ENCODE measurements around the gene MAB21L4. TPM values are rescaled to one million over a fixed set of nuclear protein-coding genes. Genes with fewer than 3 reads are reported as not detected.

MAB21L4 gene
- total RNA-seq = not detected

- H3K9me3 Mint-ChIP-seq = no peaks in the 10 kb centered on the region
- H3K36me3 Mint-ChIP-seq (ENCODE audit: low read depth) = no peaks in the 10 kb centered on the region
- CTCF ChIA-PET = no interaction called here
- H3K4me3 Mint-ChIP-seq = no peak within 1 kb of the TSS
- no peaks in the 10 kb centered on the region for H3K27me3 Mint-ChIP-seq
- no peak for DNase-seq
- POLR2A ChIA-PET = no interaction called here
- H3K27ac Mint-ChIP-seq = no peak within 1 kb of the TSS
- no peaks in the 10 kb centered on the region for H3K4me1 Mint-ChIP-seq
Measured at GRCh38 chr2:240895656-240896388, at the start of gene MAB21L4. Gene MAB21L4 (minus strand): TSS chr2:240896156. CDS start chr2:240895997, 159 bp downstream.

DNA sequence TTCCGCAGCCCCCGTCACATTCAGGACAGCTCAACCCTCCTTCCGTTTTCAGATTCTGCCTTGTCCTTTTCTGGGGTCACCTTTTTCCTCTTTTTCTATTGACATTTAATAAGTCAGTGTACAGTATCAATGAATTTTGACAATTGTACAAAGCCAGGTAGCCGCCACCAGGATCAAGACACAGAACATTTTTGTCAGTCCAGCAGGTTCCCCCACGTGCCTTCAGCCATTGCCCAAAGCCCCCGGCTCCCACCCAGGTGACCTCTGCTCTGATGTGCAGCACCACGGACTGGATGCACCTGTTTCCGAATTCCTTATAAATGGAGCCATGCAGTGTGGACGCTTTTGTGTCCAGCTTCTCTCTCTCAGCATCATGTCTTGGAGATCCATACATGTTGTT is 40.1 kb upstream of the MAB21L4 start:
- H3K36me3 Mint-ChIP-seq (ENCODE audit: low read depth) = no peaks in the 10 kb centered on the region
- ChIA-PET CTCF (interaction anchor here (1.1 to 1.2 kb wide), 2 partner anchors 22 to 463 kb away, joined by 3 to 4 read pairs; no protein-coding TSS in a partner anchor), POLR2A (no interaction called here)
- H3K27me3 Mint-ChIP-seq = peaks cover 25% of the 10 kb centered on the region
- DNase-seq = no peak
- no peaks in the 10 kb centered on the region for H3K4me1 Mint-ChIP-seq
- H3K4me3 Mint-ChIP-seq = no peak overlapping the region
- H3K9me3 Mint-ChIP-seq = no peaks in the 10 kb centered on the region
- H3K27ac Mint-ChIP-seq = no peak overlapping the region

DNA sequence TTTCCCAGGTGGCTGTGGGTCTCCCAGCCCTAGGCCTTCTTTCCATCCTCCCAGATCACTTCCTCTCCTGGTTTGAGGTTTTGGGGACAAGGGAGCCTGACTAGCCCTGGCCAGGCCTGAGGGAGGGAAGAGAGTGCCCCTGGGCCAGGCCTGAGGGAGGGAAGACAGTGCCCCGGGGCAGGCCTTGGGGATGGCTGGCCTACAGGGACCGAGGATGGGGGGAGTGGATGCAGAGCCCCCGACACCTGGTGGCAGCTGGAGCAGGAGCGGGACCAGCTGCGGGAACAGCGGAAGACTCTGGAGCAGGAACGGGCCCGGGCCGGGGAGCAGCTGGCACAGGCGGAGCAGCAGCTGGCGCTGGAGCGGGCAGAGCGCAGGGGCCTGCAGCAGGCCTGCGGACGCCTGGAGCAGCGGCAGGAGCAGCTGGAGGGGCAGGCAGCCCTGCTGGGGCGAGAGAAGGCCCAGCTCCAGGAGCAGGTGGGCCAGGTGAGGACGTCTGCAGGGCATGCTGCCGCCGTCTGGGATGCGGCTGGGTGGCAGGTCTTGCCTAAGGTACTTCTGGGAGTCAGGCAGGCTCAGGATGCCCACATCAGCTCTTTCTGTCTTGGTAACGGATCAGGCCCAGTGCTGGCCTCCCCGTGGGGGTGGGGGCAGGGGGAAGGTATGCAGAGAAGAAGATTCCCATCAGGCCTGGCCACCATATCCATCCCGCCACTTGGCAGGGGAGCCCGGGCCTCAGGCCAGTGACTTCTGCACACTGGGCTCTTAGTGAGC is 39.3 kb upstream of the MAB21L4 start:
- H3K4me3 Mint-ChIP-seq = no peak overlapping the region
- H3K4me1 Mint-ChIP-seq = no peaks in the 10 kb centered on the region
- DNase-seq = no peak
- peaks cover 17% of the 10 kb centered on the region for H3K27me3 Mint-ChIP-seq
- no peaks in the 10 kb centered on the region for H3K36me3 Mint-ChIP-seq (ENCODE audit: low read depth)
- H3K27ac Mint-ChIP-seq = no peak overlapping the region
- ChIA-PET POLR2A (no interaction called here), CTCF (interaction anchor here (1.1 to 1.2 kb wide), 2 partner anchors 21 to 462 kb away, joined by 3 to 4 read pairs; no protein-coding TSS in a partner anchor)
- H3K9me3 Mint-ChIP-seq = no peaks in the 10 kb centered on the region

- no peaks in the 10 kb centered on the region for H3K4me1 Mint-ChIP-seq
- no peaks in the 10 kb centered on the region for H3K9me3 Mint-ChIP-seq
- H3K27ac Mint-ChIP-seq = no peak overlapping the region
- DNase-seq = peak; percentile 11
- peaks cover 13% of the 10 kb centered on the region for H3K27me3 Mint-ChIP-seq
- POLR2A ChIA-PET = no interaction called here
- CTCF ChIA-PET = no interaction called here
- no peak overlapping the region for H3K4me3 Mint-ChIP-seq
- H3K36me3 Mint-ChIP-seq (ENCODE audit: low read depth) = no peaks in the 10 kb centered on the region
Measured at GRCh38 chr2:240934701-240935102, 38.7 kb upstream of the MAB21L4 start.

DNA sequence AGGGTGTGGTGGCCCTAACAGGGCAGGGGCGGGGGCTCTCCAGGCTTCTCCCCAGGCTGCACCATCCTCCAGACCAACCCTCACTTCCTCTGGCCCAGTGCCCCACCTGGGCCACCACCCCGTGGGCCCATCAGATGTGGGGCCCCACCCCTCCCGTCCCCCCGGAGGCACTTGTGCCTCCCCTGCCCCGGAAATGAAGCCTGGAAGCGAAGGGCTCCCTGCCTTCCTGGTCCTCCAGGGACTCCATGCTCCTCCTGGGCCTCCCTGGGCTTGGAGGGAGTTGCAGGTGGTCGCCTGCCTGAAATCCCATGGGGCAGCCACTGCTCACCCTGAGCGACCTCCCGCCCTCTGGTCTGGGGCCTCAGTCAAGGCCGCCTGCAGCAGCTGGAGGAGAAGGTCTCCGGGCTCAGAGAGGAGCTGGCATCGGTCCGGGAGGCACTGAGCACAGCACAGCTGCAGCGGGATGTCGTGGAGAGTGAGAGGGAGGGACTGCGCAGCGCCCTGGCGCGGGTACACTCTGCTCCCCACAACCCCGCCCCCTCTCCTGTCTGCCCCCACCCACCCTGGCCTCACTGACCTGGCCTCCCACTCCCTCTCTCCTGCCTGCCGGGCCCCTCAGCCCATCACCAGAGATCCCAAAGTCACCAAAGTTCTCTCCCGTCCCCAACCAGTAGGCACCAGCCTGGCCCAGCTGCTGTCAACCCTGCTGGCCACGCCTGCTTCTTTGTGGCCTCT is 38.2 kb upstream of the MAB21L4 start:
- H3K36me3 Mint-ChIP-seq (ENCODE audit: low read depth) = no peaks in the 10 kb centered on the region
- peaks cover 9% of the 10 kb centered on the region for H3K27me3 Mint-ChIP-seq
- POLR2A ChIA-PET = no interaction called here
- peak; percentile 14 for DNase-seq
- no peaks in the 10 kb centered on the region for H3K4me1 Mint-ChIP-seq
- CTCF ChIA-PET = no interaction called here
- no peak overlapping the region for H3K27ac Mint-ChIP-seq
- H3K4me3 Mint-ChIP-seq = no peak overlapping the region
- H3K9me3 Mint-ChIP-seq = no peaks in the 10 kb centered on the region

DNA sequence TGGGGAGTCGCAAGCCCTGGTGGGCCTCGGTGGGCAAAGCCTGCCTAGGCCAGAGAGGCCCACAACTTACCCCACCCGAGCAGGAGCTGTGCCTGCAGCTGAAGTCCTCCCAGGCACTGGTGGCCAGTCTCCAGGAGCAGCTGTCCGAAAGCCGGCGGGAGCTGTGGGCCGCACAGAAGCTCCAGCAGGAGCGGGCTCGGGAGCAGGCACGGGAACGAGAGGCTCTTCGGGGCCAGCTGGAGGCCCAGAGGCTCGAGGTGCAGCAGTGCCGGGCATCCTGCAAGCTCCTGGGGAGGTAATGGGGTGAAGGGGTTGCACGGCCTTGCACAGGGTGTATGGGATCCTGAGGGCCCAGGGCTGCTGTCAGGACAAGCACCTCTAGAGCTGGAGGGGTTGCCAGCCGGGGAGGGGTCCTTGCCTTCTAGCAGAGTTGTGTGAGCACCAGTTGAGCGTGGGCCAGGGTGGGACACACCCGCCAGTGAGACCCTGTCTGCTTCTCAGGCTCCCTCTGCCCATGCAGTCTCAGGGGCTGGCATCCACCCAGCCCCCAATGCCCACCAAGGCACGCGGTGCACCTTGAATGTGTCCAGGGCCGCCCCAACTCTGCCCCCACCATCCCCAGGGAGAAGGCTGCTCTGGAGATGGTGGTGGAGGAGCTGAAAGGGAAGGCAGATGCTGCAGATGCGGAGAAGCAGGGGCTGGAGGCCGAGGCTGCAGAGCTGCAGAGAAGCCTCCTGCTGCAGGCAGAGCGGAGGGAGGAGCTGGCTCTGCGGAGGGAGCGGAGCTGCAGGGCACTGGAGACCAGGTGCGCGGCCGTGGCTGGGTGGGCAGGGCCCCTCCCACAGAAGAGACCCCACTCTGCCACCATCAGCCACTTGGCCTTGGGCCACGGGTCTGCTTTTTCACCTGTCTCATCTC is 37.4 kb upstream of the MAB21L4 start:
- ChIA-PET POLR2A (no interaction called here), CTCF (no interaction called here)
- Mint-ChIP-seq H3K27me3 (peaks cover 9% of the 10 kb centered on the region), H3K9me3 (no peaks in the 10 kb centered on the region), H3K27ac (no peak overlapping the region), H3K36me3 (ENCODE audit: low read depth) (no peaks in the 10 kb centered on the region), H3K4me1 (no peaks in the 10 kb centered on the region), H3K4me3 (no peak overlapping the region)
- DNase-seq = peak; percentile 8

DNA sequence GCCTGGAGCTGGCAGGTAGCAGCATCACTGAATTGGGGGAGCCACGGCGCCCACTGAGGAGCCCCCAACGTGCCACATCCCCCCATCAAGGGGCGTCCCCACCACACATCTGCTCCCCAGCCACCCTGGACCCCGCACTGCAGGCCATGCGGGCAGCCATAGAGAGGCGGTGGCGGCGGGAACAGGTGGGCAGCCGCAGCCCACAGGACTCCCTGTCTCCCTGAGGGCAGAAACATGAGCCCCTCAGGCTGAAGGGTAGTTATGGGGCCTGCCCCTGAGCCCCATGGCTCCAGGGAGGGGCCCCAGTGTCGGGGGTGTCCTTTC is 36.7 kb upstream of the MAB21L4 start:
- H3K36me3 Mint-ChIP-seq (ENCODE audit: low read depth) = no peaks in the 10 kb centered on the region
- no peak overlapping the region for H3K4me3 Mint-ChIP-seq
- no peak for DNase-seq
- peaks cover 6% of the 10 kb centered on the region for H3K27me3 Mint-ChIP-seq
- no peak overlapping the region for H3K27ac Mint-ChIP-seq
- ChIA-PET POLR2A (no interaction called here), CTCF (no interaction called here)
- H3K9me3 Mint-ChIP-seq = no peaks in the 10 kb centered on the region
- H3K4me1 Mint-ChIP-seq = no peaks in the 10 kb centered on the region

GRCh38 chr2:240932001-240932723 is 36.2 kb upstream of the MAB21L4 start:
- no peaks in the 10 kb centered on the region for H3K36me3 Mint-ChIP-seq (ENCODE audit: low read depth)
- H3K27ac Mint-ChIP-seq = no peak overlapping the region
- POLR2A ChIA-PET = no interaction called here
- no peak overlapping the region for H3K4me3 Mint-ChIP-seq
- H3K4me1 Mint-ChIP-seq = no peaks in the 10 kb centered on the region
- H3K27me3 Mint-ChIP-seq = peaks cover 3% of the 10 kb centered on the region
- CTCF ChIA-PET = no interaction called here
- DNase-seq = peak; percentile 13
- no peaks in the 10 kb centered on the region for H3K9me3 Mint-ChIP-seq

DNA sequence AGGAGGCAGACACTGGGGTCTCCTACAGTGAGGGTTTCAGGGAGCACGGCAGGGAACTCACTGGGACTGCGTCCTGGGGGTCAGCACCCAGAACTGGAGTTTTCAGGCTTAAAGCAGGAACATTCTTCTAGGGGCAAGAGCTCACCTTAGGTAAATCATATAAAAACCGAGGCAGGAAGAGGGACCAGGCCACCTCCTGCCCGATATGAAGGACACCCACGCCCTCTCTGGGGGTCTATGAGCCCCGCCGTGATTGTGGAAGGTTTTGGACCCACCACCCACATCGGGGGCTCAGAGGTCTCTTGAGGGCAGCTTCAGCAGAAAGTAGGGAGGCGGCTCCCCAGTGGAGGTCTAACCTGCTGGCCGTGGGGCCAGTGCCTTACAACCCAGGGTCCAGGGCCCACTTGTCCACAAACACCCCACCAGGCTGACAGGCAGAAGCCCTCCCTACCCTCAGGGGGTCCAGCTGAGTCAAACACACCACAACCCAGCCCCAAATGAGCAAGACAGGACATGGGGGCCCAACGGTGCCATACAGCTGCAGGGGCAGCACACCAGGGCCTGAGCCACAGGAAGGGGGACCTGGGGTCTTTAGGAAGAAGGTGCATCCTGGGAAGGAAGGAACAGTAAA is 35.5 kb upstream of the MAB21L4 start:
- DNase-seq = peak; percentile 5
- H3K27ac Mint-ChIP-seq = no peak overlapping the region
- ChIA-PET CTCF (no interaction called here), POLR2A (no interaction called here)
- H3K9me3 Mint-ChIP-seq = no peaks in the 10 kb centered on the region
- H3K4me3 Mint-ChIP-seq = no peak overlapping the region
- H3K27me3 Mint-ChIP-seq = peaks cover 3% of the 10 kb centered on the region
- H3K4me1 Mint-ChIP-seq = no peaks in the 10 kb centered on the region
- no peaks in the 10 kb centered on the region for H3K36me3 Mint-ChIP-seq (ENCODE audit: low read depth)

- Mint-ChIP-seq H3K4me3 (no peak overlapping the region), H3K27me3 (peaks cover 3% of the 10 kb centered on the region), H3K4me1 (no peaks in the 10 kb centered on the region), H3K27ac (no peak overlapping the region), H3K9me3 (no peaks in the 10 kb centered on the region), H3K36me3 (ENCODE audit: low read depth) (no peaks in the 10 kb centered on the region)
- ChIA-PET POLR2A (no interaction called here), CTCF (no interaction called here)
- peak; percentile 13 for DNase-seq
Measured at GRCh38 chr2:240930631-240931318, 34.8 kb upstream of the MAB21L4 start.

- ChIA-PET CTCF (no interaction called here), POLR2A (no interaction called here)
- Mint-ChIP-seq H3K9me3 (no peaks in the 10 kb centered on the region), H3K4me1 (no peaks in the 10 kb centered on the region), H3K4me3 (no peak overlapping the region), H3K27me3 (peaks cover 3% of the 10 kb centered on the region), H3K27ac (no peak overlapping the region), H3K36me3 (ENCODE audit: low read depth) (no peaks in the 10 kb centered on the region)
- no peak for DNase-seq
Measured at GRCh38 chr2:240930096-240930630, 34.2 kb upstream of the MAB21L4 start.

Data from activated CD4-positive, alpha-beta memory T cell treated with anti-CD3 and anti-CD28 coated beads, Interleukin-2, amount 10 ng/mL, durations not matched to agents 7 days and 5 days (primary cell).